Spleen (tissue), 11 donors: Measurements from ENCODE around the gene RAB9B. TPM values are rescaled to one million over a fixed set of nuclear protein-coding genes. Genes with fewer than 3 reads are reported as not detected.

Experiments
- DNase-seq: peaks from one replicate; pipeline ENCODE4 v3.0.0-alpha.2; 2020
- H3K27ac ChIP-seq, 8 donors: fragments of 200-600 bp; sonication (generic) in 7 of 8; 1 replicate in 4 of 8; 2 replicates in 4 of 8; pipeline versions ENCODE4 v1.5.0 to v1.8.0; 2016 to 2021; ENCODE audit warnings: inconsistent platforms in 4 of 8, mild to moderate bottlenecking in 4 of 8, moderate library complexity in 1 of 8
- H3K27me3 ChIP-seq, 7 donors: fragments of 200-600 bp; sonication (generic) in 6 of 7; replicated peaks in 1 of 7; 1 replicate in 4 of 7; 2 replicates in 3 of 7; pipeline versions ENCODE4 v1.5.0 to v1.8.0; 2016 to 2021; ENCODE audit warnings: inconsistent platforms in 3 of 7, mild to moderate bottlenecking in 1 of 7
- H3K36me3 ChIP-seq, 6 donors: fragments of 200-600 bp; sonication (generic) in 5 of 6; 1 replicate in 4 of 6; 2 replicates in 2 of 6; pipeline versions ENCODE4 v1.5.0 to v1.8.0; 2016 to 2021; ENCODE audit warnings: inconsistent platforms in 2 of 6
- H3K4me1 ChIP-seq, 6 donors: fragments of 200-600 bp; sonication (generic) in 5 of 6; 1 replicate in 3 of 6; 2 replicates in 3 of 6; pipeline versions ENCODE4 v1.5.0 to v1.8.0; 2016 to 2021; ENCODE audit warnings: inconsistent platforms in 3 of 6
- H3K4me3 ChIP-seq, 8 donors: fragments of 200-600 bp; sonication (generic) in 7 of 8; 1 replicate in 4 of 8; 2 replicates in 4 of 8; pipeline versions ENCODE4 v1.5.0 to v1.8.0; 2016 to 2021; ENCODE audit warnings: inconsistent platforms in 4 of 8, mild to moderate bottlenecking in 4 of 8, moderate library complexity in 2 of 8
- H3K9me3 ChIP-seq, 8 donors: fragments of 200-600 bp; sonication (generic) in 7 of 8; 1 replicate in 4 of 8; 2 replicates in 4 of 8; pipeline versions ENCODE4 v1.5.0 to v1.8.0; 2016 to 2021; ENCODE audit warnings: inconsistent platforms in 4 of 8
- CTCF ChIP-seq, 11 experiments: fragments of 200-600 bp in 7 of 11; fragments of 450-650 bp in 4 of 11; sonication (generic) in 4 of 11; IDR thresholded peaks in 8 of 11; conservative IDR thresholded peaks in 3 of 11; 1 replicate in 7 of 11; 2 replicates in 4 of 11; pipeline versions ENCODE4 v1.4.0 to v1.8.0; 2016 to 2021; ENCODE audit warnings: antibody characterized with exemption in 11 of 11, inconsistent platforms in 4 of 11, mild to moderate bottlenecking in 1 of 11
- POLR2A ChIP-seq, 3 donors: fragments of 450-650 bp; IDR thresholded peaks; one replicate each; pipeline ENCODE4 v1.5.1; 2017; ENCODE audit warnings: antibody characterized with exemption in 3 of 3, mild to moderate bottlenecking in 1 of 3
- POLR2AphosphoS5 ChIP-seq, 3 donors: sonication (generic); formaldehyde crosslinking; IDR thresholded peaks; one replicate each; pipeline ENCODE4 v1.5.1; 2017; ENCODE audit warnings: antibody characterized with exemption in 3 of 3
- WGBS, 5 donors: extraction: QIAGEN DNeasy Blood & Tissue Kit in 3 of 5; methylation state at CpG; one replicate each; pipeline versions ENCODE4 v1.1.5 to v1.1.7; 2013 to 2018; 5-methylcytosine and 5-hydroxymethylcytosine counted together
- intact Hi-C: fragments of 100-400 bp; cut with DNase I; formaldehyde crosslinking; loops from one replicate; pipeline ENCODE4 v1.15.0; 2023; ENCODE audit warnings: low total_unique reads
- polyA plus RNA-seq, 3 donors: library from polyadenylated mRNA; stranded (reverse); fragments of 200-250 nt; gene quantifications; one replicate each; pipeline ENCODE4 v1.2.1, GENCODE V29; 2013
- total RNA-seq, 7 donors: library from RNA; depleted of rRNA in 3 of 7; stranded (reverse); fragments of >200 nt in 3 of 7; fragmentation: NEBNext Ultra II Directional in 4 of 7; extraction: Animal tissue kit (Norgen Biotek cat#: 25700) in 4 of 7; gene quantifications; one replicate each; pipeline versions ENCODE4 v1.1.0 to v1.2.1, GENCODE V29; 2016 to 2021
- donor health status: healthy with polysubstance abuse.
- donor health status: DM: no; HTN: no; CAD: no; lungs with moderate emphysema.
- donor health status: DM: no; HTN: no; CAD: no.
- donor health status: Bipolar disorder and iron deficiency.
- donor health status: healthy.
- donor health status: DM: no; HTN: no; CAD: no.
- donor health status: DM: yes; HTN: yes; CAD: no.

Gene RAB9B
- total and polyA plus RNA-seq, 10 donors: 0.43 to 1.0 (median 0.60) TPM

GRCh38 chrX:103781706-103782105 is 50.4 kb downstream of the RAB9B start:
- 85 to 100% (median 100%) methylated on average over 1 of the region's 1 CpG for WGBS, 5 donors
- intact Hi-C loops: no loop called here
- no peak for DNase-seq
- TF ChIP-seq POLR2A (IDR thresholded peaks at IDR 0.05) (no peak), POLR2AphosphoS5 (IDR thresholded peaks at IDR 0.05) (no peak), CTCF (IDR thresholded peaks at IDR 0.05 in 8 of 11, conservative IDR thresholded peaks at IDR 0.05 in 3 of 11) (no peak)
- no peaks in the 10 kb centered on the region for H3K4me1 ChIP-seq
- H3K9me3 ChIP-seq: no peaks in the 10 kb centered on the region
- H3K27me3 ChIP-seq: peaks cover 0 to 5% (median 0%) of the 10 kb centered on the region in 7 donors
- no peak overlapping the region for H3K27ac ChIP-seq
- H3K4me3 ChIP-seq: no peak overlapping the region
- H3K36me3 ChIP-seq: no peaks in the 10 kb centered on the region

- Histone ChIP-seq H3K27me3 (peaks cover 0 to 10% (median 0%) of the 10 kb centered on the region in 7 donors), H3K4me1 (no peaks in the 10 kb centered on the region), H3K27ac (no peak overlapping the region), H3K36me3 (no peaks in the 10 kb centered on the region), H3K4me3 (no peak overlapping the region), H3K9me3 (no peaks in the 10 kb centered on the region)
- 73 to 89% (median 80%) methylated on average over 4 of the region's 4 CpGs for WGBS, 5 donors
- TF ChIP-seq POLR2A (IDR thresholded peaks at IDR 0.05) (no peak), CTCF (IDR thresholded peaks at IDR 0.05 in 8 of 11, conservative IDR thresholded peaks at IDR 0.05 in 3 of 11) (no peak), POLR2AphosphoS5 (IDR thresholded peaks at IDR 0.05) (no peak)
- intact Hi-C loops: no loop called here
- DNase-seq: no peak
Measured at GRCh38 chrX:103781062-103781402, 51.0 kb downstream of the RAB9B start.

- no peaks in the 10 kb centered on the region for H3K36me3 ChIP-seq
- DNase-seq: no peak
- no peak overlapping the region for H3K4me3 ChIP-seq
- H3K9me3 ChIP-seq: no peaks in the 10 kb centered on the region
- intact Hi-C loops: no loop called here
- TF ChIP-seq CTCF (IDR thresholded peaks at IDR 0.05 in 8 of 11, conservative IDR thresholded peaks at IDR 0.05 in 3 of 11): no peak
- H3K4me1 ChIP-seq: no peaks in the 10 kb centered on the region
- peaks cover 0 to 14% (median 0%) of the 10 kb centered on the region in 7 donors for H3K27me3 ChIP-seq
- no peak overlapping the region for H3K27ac ChIP-seq
- WGBS, 5 donors: 77 to 93% (median 84%) methylated on average over 10 of the region's 10 CpGs
Measured at GRCh38 chrX:103780336-103781061, 51.6 kb downstream of the RAB9B start.

- H3K4me1 ChIP-seq: no peaks in the 10 kb centered on the region
- peaks cover 0 to 20% (median 0%) of the 10 kb centered on the region in 7 donors for H3K27me3 ChIP-seq
- H3K9me3 ChIP-seq: no peaks in the 10 kb centered on the region
- H3K27ac ChIP-seq: no peak overlapping the region
- 81 to 88% (median 84%) methylated on average over 3 to 6 of the region's 6 CpGs for whole genome bisulfite sequencing, 5 donors
- no peak overlapping the region for H3K4me3 ChIP-seq
- TF ChIP-seq POLR2A (IDR thresholded peaks at IDR 0.05): no peak
- TF ChIP-seq POLR2AphosphoS5 (IDR thresholded peaks at IDR 0.05): no peak
- TF ChIP-seq CTCF (IDR thresholded peaks at IDR 0.05 in 8 of 11, conservative IDR thresholded peaks at IDR 0.05 in 3 of 11): no peak
- intact Hi-C loops: no loop called here
- no peak for DNase-seq
- no peaks in the 10 kb centered on the region for H3K36me3 ChIP-seq
Measured at GRCh38 chrX:103779141-103779789, 52.8 kb downstream of the RAB9B start.
